Activated T-helper 1 cell treated with Interleukin-2 at 50 U/mL for 16 hours (primary cell): ENCODE measurements around the gene MAPKAPK2.

Source experiments
- DNase-seq: peaks from one replicate; pipeline ENCODE4 v3.0.0-alpha.2; 2020; ENCODE audit warnings: low read depth

The MAPKAPK2 gene

DNA sequence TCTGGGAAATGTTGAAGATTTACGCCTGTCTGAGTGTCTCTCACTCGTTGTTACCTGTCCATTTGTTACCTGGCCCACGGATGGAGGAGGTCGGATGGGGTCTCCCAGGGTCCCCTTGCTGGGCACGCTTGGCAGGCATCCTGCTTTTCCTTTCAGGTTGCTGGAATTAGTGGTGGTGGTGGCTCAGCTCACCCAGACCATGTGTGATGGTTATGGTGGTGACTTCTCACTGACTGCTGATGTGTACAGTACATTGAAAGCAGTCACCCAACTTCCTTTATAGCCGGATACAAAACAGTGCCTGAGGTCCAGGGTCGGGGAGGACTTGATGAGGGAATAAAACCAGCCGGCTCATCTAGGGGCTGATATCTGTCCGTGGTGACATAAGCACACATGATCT is 19.5 kb downstream of the MAPKAPK2 start:
- DNase-seq: no peak

DNA sequence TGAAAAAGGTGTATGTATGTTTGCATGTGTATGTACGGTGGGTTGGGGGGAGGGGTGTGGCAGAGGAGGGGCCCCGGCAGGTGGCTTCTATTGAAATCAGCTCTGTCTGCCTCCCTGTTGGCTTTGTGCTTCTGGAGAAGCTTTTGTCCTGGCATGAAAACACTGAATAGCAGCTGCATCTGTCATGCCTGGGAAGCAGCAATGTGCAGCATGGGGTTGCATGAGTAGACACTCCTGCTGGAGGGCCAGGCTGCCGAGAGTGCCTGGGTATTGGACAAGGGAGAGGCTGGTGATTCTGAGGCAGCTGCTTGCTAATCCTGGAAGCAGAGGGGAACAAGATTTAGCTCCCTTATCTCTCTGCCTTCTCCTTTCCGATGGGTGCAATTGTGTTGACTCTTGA is 20.5 kb downstream of the MAPKAPK2 start:
- DNase-seq: no peak

DNA sequence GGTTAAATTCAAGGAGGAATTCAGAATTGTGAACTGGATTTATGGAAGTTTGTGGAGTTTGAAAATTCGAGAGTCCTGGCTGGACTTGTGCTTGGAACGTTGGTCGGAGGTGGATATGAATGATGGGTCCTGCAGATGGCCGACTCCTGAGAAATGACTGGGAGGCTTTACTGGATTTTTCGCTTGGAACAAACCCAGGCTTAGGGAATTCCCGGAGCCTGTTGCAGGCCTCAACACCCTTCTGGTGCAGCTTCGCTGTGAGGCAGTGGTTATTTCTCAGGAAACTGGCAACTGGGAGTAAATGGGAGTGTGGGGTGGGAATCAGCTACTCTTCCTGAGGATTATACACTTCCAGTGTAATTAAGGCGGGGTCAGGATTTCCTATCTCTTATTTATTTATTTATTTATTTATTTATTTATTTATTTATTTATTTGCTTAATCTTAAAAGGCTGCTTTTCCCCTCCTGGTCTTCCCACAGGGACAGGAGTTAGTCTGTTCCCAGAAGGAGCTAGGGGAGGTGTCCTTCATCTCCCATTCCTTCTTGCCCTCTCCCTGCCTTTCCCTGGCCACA is 21.1 kb downstream of the MAPKAPK2 start:
- DNase-seq: no peak

DNA sequence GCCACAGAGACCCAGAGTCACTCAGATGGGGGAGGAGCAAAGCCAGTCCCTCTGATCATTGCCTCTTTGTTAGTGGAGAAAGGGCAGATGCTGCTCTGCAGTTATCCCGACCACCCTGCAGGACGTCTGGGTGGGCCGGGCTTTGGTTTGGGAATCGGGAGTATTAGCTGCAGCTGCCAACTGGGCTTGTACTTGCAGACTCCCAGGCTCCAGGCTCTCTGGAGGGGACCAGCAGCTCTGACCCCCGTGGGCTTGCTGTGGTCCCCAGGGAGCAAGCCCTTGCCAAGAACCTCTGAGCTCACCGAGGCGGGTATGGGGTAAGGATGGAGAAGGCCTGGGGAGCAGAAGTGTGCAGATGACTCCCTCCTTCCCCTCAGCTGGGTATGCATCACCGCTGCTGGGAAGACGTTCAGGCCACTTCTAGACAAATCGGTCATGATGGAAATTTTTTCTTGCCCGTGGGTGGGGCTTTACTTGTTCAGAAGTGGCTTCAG is 21.6 kb downstream of the MAPKAPK2 start:
- DNase-seq: no peak

DNA sequence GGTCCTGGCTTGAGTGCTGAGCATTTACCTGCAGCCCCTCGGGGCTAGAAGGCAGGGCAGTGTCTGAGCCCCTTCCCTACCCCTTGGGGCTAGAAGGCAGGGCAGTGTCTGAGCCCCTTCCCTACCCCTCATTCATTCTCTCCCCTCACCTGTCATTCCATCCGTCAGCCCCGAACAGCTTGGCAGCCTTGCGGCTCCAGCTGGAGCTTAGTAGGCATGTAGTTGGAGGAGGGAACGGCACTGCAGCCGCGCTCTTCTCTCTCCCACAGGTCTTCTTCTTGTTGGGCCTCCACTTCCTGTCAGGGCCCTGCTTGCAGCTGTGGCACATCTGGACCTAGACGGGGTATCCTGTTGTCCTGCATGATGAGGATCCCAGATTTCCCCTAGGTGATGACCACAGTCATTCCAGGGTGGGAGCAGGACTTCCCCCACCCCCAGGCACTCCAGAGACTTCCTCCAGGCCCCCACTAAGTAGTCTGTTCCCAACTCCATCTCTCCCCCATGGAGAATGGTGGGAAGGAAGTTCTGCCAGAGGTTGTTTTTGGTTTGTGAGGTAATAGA is 22.2 kb downstream of the MAPKAPK2 start:
- no peak for DNase-seq

DNA sequence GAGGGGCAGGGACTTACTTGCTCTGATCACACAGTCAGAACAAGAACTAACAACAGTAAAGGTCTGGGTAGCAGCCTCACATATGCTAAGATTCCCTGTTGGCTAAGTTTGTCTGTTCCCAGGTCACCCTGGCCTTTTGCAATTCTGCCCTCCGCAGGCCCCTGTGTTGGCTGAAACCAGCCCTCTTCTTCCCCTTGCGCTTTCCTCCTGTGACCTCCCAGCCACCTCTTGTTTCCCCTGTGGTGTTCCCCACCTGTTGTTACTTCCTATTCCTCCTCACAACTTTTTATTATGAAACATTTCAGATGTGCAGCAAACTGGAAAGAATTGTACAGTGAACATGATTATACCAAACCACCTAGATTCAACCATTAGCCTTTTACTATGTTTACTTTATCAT is 23.4 kb downstream of the MAPKAPK2 start:
- no peak for DNase-seq

DNA sequence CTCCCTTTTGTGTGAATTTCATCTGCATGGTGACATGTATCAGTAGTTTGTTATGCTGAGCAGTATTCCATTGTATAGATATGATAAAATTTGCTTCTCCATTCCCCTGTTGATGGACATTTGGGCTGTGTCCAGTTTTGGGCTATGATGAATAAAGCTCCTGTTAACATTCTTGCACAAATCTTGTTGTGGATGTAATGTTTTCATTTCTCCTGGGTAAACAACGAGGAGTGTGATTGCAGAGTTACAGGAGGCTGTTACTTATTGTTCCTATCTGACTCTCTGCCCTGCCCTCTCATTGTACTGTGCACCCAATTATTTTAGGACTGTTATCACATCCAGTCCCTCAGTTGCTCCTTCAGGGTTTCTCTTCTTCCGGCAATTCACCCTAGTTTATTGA is 24.2 kb downstream of the MAPKAPK2 start:
- DNase-seq: no peak

DNA sequence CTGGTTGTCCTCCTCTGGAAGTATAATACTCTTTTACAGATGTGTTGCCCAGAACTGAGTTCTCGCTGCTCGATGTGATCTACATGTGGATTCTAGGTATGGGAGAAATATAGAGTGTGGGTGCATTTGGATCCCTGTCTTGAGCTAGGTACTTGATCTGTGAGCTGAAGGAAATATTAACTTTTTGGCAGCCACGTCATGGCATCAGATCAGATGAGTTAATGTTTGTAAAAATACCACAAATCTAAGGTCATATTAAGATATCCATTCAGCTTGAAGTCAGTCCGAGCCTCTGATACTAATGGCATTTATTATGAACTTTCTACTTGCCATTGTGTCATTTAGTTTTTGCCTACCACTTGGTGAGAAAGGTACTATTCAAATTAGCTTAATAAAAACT is 24.6 kb downstream of the MAPKAPK2 start:
- DNase-seq: no peak

DNA sequence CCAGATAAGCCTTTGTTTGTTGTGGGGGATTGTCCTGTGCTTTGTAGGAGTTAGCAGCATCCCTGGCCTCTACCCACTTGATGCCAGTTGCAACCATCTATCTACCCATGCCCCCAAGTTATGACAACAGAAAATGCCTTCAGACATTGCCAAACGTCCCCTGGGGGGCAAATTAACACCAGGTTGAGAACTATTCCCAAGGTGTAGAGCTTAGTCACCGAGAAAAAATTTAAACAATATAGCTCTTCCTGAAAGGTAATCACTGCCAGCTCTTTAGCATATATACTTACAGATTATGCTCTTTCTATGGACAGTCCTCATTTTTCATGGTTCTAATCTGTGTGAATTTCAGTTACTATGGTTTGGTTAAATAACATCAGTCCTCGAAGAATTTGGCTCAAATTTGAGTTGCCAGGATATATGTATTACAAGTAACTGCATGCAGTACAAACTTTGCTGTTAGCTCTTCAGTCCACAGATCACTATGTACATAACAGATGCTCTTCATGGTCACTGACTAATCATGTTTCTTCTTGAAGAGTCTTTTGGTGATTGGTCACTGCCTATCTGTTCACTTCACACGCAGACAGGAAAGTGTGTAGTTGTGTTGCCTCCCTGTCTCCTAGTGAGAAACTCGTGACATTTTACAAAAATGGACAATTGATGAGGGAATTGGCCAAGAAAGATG is 25.2 kb downstream of the MAPKAPK2 start:
- no peak for DNase-seq

DNA sequence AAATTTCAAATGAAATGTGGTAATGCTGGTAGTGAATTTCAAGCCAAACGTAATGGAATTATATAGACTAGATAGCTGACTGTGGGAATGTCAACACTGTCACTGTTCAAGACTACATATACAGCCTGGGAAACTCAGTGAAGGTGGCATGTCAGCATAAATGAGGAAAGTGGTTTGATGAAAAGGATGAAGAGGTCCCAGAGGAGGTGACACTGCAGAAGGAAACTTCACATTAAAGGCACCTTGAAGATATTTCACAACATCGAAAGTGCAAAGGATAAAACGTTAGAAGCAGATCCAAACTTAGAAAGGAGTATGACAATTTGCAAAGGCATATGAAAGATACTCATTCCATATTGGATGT is 25.7 kb downstream of the MAPKAPK2 start:
- no peak for DNase-seq

DNA sequence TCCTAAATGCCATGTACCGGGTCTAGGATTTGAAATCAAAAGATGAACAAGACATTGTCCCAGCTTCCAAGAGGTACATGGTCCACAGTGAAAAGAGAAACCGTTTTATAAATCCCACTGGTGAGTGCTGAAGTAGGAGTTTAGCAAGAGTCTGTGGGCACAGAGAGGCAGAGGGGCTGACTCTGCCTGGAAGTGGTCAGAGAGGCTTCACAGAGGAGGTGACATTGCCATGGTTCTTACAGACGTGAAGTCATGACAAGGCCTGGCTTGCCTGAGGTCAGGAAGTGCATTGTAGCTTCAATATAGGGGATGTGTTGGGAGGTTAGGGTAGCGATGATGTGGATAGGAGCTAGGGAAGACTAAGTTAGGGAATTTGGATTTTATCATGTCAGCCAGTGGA is 28.4 kb downstream of the MAPKAPK2 start:
- no peak for DNase-seq

DNA sequence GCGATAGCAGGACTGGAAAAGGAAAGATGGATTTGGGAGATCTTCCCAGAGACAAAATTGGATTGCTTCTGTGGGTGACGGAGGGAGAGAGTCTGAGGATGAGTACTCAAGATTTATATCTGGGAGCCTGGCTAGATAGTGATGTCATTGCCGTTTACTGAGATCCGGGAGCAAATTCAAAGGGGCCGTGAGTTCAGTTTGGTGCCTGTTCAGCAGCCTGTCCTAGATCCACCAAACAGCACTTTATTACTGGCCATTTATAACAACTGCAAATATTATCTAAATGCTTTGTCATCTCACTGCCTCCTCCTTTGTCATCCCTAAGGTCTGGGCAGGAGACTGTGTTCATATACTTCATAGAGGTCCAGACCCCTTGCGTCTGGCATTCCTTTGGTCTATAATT is 29.2 kb downstream of the MAPKAPK2 start:
- no peak for DNase-seq

DNA sequence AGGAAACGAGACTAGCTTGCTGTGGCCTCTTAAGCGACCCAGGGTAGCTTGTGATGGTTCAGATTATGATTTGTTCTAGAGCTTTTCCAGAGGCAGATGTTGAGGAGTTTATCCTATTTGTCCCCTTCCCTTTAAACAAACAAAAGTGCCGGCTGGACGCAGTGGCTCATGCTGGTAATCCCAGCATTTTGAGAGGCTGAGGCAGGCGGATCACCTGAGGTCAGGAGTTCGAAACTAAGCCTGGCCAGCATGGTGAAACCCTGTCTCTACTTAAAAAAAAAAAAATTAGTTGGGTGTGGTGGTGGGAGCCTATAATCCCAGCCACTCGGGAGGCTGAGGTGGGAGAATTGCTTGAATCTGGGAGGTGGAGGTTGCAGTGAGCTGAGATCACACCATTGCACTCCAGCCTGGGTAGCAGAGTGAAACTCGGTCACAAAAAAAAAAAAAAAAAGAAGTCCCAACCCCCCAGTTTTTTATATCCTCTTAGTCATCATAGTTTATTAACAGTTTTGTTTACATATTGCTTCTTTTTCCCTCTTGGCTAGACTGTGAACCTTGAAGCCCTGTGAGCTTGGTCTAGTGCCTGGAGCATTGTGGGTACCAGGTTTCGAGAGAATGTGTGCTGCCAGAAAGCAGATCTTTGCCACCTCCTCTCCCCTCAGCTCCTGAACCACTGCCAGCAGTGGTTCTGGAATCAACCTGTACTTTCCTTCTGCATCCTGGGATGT is 29.8 kb downstream of the MAPKAPK2 start:
- no peak for DNase-seq

DNA sequence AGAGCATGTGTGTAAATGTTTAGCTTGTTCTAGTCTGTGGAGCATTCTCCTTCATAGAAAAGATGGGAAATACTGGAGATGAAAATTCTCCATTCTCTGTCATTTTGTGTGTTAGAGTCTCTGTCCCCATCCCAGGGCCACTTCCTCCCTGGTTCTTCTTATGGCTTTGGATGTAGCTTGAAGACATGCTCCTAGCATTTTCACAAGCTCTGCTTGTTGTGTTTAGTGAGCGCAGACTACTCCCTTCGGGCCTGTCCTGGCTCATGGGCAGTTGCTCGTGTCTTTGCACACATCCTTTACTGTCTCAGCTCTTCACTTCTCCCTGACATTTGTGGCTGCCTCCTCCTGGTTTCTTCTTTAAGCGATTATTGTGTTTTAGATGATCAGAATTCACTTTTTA is 30.4 kb downstream of the MAPKAPK2 start:
- no peak for DNase-seq

DNA sequence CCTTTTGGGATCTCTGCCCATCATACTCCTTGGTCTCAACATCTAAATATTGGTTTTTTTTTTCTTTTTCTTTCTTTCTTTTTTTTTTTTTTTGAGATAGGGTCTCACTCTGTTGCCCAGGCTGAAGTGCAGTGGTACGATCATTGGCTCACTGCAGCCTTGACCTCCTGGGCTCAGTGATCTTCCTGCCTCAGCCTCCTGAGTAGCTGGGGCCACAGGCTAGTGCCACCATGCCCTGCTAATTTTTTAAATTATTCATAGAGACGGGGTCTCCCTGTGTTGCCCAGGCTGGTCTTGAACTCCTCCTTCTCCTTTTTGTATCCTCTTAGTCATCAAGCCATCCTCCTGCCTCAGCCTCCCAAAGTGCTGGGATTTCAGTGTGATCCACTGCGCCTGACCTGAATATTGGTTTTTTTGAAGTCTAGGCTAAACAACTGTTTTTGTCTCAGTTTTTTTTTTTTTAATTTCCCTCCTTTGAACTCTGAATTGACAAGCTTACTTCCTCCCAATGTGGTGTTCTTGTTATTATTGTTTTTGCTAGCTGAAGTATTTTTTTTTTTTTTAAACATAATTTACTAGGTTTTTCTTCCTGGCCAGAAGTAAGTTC is 30.9 kb downstream of the MAPKAPK2 start:
- DNase-seq: no peak

DNA sequence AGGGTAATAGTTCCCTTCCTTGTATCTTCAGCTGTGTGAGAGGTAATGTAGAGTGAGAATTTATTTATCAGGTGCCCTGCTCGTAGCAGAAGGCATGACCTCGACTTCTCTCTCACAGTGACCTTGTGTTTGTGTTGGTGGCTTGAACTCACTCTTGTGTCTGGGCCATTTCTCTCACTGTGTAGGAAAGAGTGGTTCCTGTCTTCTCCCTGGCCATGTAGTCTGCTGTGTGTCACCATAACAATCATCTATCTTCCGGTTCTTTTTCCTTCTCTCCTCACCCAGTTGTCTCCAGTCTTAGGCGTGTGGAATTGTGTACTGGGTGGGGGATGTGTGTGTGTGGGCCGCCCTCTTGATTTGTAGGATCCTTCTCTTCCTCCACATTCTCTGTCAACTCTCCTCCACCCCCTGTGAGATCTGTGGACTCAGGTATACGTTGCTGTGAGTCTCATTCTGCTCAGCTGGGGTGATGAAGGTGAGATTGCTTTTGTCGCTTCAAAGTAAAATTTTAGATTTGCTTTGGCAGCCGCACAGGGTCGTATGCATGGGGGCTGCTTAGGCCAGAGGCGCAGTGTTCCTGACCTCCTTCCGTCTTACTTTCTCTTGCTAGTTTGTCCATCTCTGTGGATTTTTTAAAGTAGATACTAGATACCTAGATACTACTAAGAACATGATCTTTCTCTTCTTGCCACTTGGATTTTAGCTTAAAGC is 31.6 kb downstream of the MAPKAPK2 start:
- no peak for DNase-seq

DNA sequence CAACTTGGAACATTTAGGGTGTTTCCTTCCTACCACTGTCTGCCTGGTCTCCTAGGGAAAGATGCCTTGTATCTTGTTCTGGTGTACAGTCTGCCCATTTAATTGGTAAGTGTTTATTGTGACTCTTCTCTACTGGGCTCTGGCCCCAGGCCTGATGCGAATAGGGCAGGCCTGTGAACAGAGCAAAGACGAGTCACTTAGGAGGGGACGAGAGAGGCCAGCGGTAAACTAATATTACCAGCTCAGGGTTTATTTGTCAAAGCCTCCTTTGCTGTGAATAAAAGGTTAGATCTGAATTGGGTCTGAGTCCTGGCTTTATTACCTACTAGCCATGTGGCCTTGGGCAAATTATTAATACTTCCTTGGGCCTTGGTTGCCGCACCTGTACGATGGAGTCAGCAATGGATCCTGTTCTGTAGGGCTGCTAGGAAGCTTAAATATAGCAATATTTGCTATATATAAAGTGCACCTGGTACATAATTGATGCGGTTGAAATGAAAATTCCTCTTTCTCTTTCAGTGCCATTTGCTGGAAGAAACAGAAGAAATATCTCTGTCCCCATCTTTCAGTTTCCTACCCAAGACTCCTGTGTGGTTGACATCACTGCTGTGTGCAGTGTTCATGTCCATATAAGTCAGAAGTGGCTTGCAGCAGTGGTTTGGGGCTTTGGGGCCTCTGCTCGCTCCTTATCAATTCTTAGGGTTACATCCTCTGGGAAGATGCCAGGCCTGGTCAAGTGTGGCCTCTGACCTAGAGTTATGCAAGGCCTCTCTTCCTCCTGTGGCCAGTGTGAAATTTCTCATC is 32.4 kb downstream of the MAPKAPK2 start:
- no peak for DNase-seq

DNA sequence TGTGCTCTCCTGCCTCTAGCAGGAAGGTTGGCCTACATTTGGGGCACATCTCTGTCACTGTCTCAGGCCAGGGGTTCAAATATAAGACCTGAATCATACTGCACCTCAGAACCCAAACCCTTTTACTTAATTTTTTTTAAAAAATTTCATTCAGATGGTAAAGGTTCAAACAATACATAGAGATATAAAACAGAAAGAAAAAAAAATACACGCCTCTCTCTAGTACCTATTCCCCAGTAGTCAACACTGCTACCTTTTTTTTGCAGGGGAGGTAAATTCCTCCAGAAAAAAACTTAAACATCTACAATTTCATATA is 32.9 kb downstream of the MAPKAPK2 start:
- DNase-seq: no peak

DNA sequence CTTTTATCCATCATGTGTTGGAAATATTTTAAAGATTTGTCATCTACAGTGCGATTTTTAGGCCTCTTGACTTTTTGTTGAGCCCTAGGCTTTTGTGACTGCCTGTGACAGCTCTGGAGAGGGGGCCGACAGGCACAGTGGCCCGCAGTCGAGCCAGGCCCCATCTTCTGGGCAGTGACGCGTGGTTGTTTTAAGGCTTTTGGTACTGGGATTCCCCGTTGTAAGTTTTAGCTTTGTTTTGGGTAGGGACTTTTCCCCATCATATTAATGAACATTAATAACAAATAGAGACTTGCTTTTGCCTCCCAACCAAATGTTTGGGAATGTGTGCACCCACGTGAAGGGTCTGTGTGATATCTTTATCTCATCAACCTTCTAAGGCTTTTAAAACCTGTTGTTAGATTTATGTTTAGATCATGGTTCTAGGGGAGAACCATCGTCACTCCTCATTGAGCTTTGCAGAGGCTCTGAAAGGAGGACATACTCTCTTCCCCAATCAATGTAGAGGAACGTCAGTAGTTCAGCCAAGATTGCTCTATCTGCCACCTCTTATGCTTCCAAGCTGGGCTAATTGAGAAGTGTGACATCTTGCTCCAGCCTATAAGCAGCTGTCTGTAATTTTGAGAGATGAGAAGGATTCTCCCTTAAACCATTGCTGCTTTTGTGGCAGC is 34.6 kb downstream of the MAPKAPK2 start:
- DNase-seq: no peak

DNA sequence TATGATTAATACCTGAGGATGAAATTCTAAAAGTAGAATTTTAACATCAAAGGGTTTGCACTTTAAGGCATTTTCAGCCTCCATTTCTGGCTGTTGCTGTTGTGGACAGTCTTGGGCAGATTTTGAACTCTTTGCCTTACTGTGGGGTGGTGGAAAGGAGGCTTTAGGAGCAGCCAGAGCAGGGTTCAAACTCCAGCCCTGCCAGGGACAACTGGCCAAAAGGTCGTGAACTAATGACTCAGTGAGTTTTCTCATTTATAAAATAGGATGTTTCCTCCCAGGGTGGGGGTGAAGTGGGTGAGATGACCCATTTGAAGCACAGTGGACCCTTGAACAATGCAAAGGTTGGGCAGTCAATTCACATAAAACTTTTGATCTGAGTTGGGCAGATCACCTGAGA is 36.7 kb downstream of the MAPKAPK2 start:
- DNase-seq: no peak
